H1 (cell line): Measurements from ENCODE around the gene LSM2. TPM values are rescaled to one million over a fixed set of nuclear protein-coding genes. Genes with fewer than 3 reads are reported as not detected.

Source experiments
- CTCF ChIA-PET: fragments of 300-600 bp; sonication (Branson Sonifier 250); formaldehyde crosslinking; loops from one replicate; lab custom pipeline; 2021; ENCODE audit not compliant: partially characterized antibody; lab: Charles Lee
- POLR2A ChIA-PET: fragments of 300-600 bp; sonication (Branson Sonifier 250); formaldehyde crosslinking; loops from one replicate; lab custom pipeline; 2021; ENCODE audit warnings: inconsistent platforms; ENCODE audit not compliant: partially characterized antibody; lab: Charles Lee
- DNase-seq, 2 experiments: peaks; one replicate each; pipeline versions ENCODE4 v3.0.0 to v3.0.0-alpha.2; 2010 to 2022; ENCODE audit warnings: low spot score in 2 of 2, low read depth in 1 of 2, mixed read lengths in 1 of 2
- FAIRE-seq: peaks from 2 replicates; lab custom pipeline; 2011; peaks lifted over from hg19 to GRCh38; lab: Jason Lieb, UNC
- H2AFZ ChIP-seq: 2 replicates; pipeline ENCODE4 v1.8.1; 2012; ENCODE audit warnings: low read length, inconsistent platforms
- H2AK5ac ChIP-seq: 2 replicates; pipeline ENCODE4 v1.6.1; 2013; ENCODE audit warnings: low read depth, low read length
- H2BK120ac ChIP-seq: replicated peaks from 2 replicates; pipeline ENCODE3; 2013; ENCODE audit warnings: low read depth, low read length, inconsistent platforms
- H2BK12ac ChIP-seq: 2 replicates; pipeline ENCODE4 v1.6.1; 2013; ENCODE audit warnings: low read depth, low read length
- H2BK15ac ChIP-seq: 2 replicates; pipeline ENCODE4 v1.6.1; 2013; ENCODE audit warnings: low read length
- H2BK20ac ChIP-seq: 2 replicates; pipeline ENCODE4 v1.6.1; 2013; ENCODE audit warnings: low read length
- H2BK5ac ChIP-seq: 2 replicates; pipeline ENCODE4 v1.6.1; 2013; ENCODE audit warnings: low read depth, low read length
- H3K14ac ChIP-seq: 2 replicates; pipeline ENCODE4 v1.6.1; 2013; ENCODE audit warnings: inconsistent platforms; ENCODE audit not compliant: insufficient read length
- H3K18ac ChIP-seq: 2 replicates; pipeline ENCODE4 v1.6.1; 2013; ENCODE audit warnings: low read length; ENCODE audit errors: extremely low read depth
- H3K23ac ChIP-seq: 2 replicates; pipeline ENCODE4 v1.6.1; 2013; ENCODE audit warnings: inconsistent platforms; ENCODE audit not compliant: insufficient read length
- H3K23me2 ChIP-seq: 2 replicates; pipeline ENCODE4 v1.6.1; 2013; ENCODE audit warnings: low read depth, low read length
- H3K27ac ChIP-seq: 2 replicates; pipeline ENCODE4 v1.6.1; 2011; ENCODE audit warnings: low read depth, low read length, inconsistent platforms
- H3K27me3 ChIP-seq, 4 experiments: replicated peaks in 1 of 4; 1 replicate in 1 of 4; 2 replicates in 3 of 4; pipeline versions ENCODE4 v1.6.1 to v1.8.1; 2011 to 2013; ENCODE audit warnings: low read length in 3 of 4, mild to moderate bottlenecking in 3 of 4, inconsistent platforms in 2 of 4, mixed read lengths in 2 of 4, moderate library complexity in 1 of 4; ENCODE audit not compliant: control insufficient read depth in 3 of 4, insufficient read depth in 3 of 4; ENCODE audit errors: extremely low read depth in 1 of 4
- H3K36me3 ChIP-seq, 4 experiments: 2 replicates each; pipeline versions ENCODE4 v1.6.1 to v1.8.1; 2011 to 2013; ENCODE audit warnings: mild to moderate bottlenecking in 4 of 4, low read length in 3 of 4, moderate library complexity in 2 of 4, control low read depth in 1 of 4, inconsistent platforms in 1 of 4; ENCODE audit not compliant: insufficient read depth in 4 of 4, control insufficient read depth in 2 of 4
- H3K4ac ChIP-seq: replicated peaks from 2 replicates; pipeline ENCODE3; 2013; ENCODE audit warnings: low read length, low read depth, mixed read lengths, inconsistent platforms; ENCODE audit not compliant: insufficient read length
- H3K4me1 ChIP-seq, 4 experiments: replicated peaks in 1 of 4; 1 replicate in 1 of 4; 2 replicates in 3 of 4; pipeline versions ENCODE4 v1.6.1 to v1.8.1; 2011 to 2013; ENCODE audit warnings: low read length in 3 of 4, inconsistent platforms in 2 of 4, mixed read lengths in 1 of 4; ENCODE audit not compliant: insufficient read depth in 4 of 4, control insufficient read depth in 3 of 4
- H3K4me2 ChIP-seq, 2 experiments: 2 replicates each; pipeline versions ENCODE4 v1.6.1 to v1.8.1; 2011 to 2013; ENCODE audit warnings: low read depth in 2 of 2, low read length in 2 of 2, control low read depth in 1 of 2, inconsistent platforms in 1 of 2, mild to moderate bottlenecking in 1 of 2; ENCODE audit not compliant: insufficient read depth in 1 of 2
- H3K4me3 ChIP-seq, 4 experiments: fragments of 200-600, 300-600 bp in 1 of 4; sonication (generic), shearing (Covaris generic), sonication (Bioruptor Twin) in 1 of 4; 2 replicates each; pipeline versions ENCODE4 v1.5.1 to v1.8.1; 2011 to 2016; ENCODE audit warnings: low read length in 4 of 4, low read depth in 3 of 4, control low read depth in 2 of 4, inconsistent platforms in 2 of 4, mild to moderate bottlenecking in 2 of 4, mixed read lengths in 1 of 4, moderate library complexity in 1 of 4; ENCODE audit not compliant: insufficient read depth in 2 of 4; ENCODE audit errors: extremely low read depth in 1 of 4
- H3K56ac ChIP-seq: replicated peaks from 2 replicates; pipeline ENCODE3; 2013; ENCODE audit warnings: low read depth, mild to moderate bottlenecking, mixed read lengths, low read length, inconsistent platforms; ENCODE audit not compliant: insufficient read length
- H3K79me1 ChIP-seq: 2 replicates; pipeline ENCODE4 v1.6.1; 2013; ENCODE audit warnings: low read depth, low read length, control low read depth
- H3K79me2 ChIP-seq, 2 experiments: 2 replicates each; pipeline versions ENCODE4 v1.6.1 to v1.8.1; 2012 to 2013; ENCODE audit warnings: low read length in 2 of 2, mild to moderate bottlenecking in 2 of 2, inconsistent platforms in 1 of 2; ENCODE audit not compliant: insufficient read depth in 2 of 2, control insufficient read depth in 1 of 2
- H3K9ac ChIP-seq, 4 experiments: replicated peaks in 1 of 4; 1 replicate in 1 of 4; 2 replicates in 3 of 4; pipeline versions ENCODE4 v1.6.1 to v1.8.1; 2011 to 2013; ENCODE audit warnings: low read depth in 3 of 4, low read length in 3 of 4, control low read depth in 2 of 4, mild to moderate bottlenecking in 2 of 4, moderate library complexity in 2 of 4, inconsistent platforms in 1 of 4; ENCODE audit errors: extremely low read depth in 1 of 4
- H3K9me3 ChIP-seq, 2 experiments: 2 replicates each; pipeline versions ENCODE4 v1.6.1 to v1.8.1; 2012 to 2013; ENCODE audit warnings: mild to moderate bottlenecking in 2 of 2, moderate library complexity in 2 of 2, control low read depth in 1 of 2, inconsistent platforms in 1 of 2, low read depth in 1 of 2, low read length in 1 of 2, mixed read lengths in 1 of 2; ENCODE audit not compliant: insufficient read depth in 2 of 2
- H4K20me1 ChIP-seq, 2 experiments: replicated peaks in 1 of 2; 2 replicates each; pipeline versions ENCODE3 to v1.8.1; 2011 to 2013; ENCODE audit warnings: inconsistent platforms in 2 of 2, low read length in 2 of 2, mild to moderate bottlenecking in 1 of 2; ENCODE audit not compliant: insufficient read depth in 2 of 2, control insufficient read depth in 1 of 2
- H4K5ac ChIP-seq: 2 replicates; pipeline ENCODE4 v1.6.1; 2013; ENCODE audit warnings: low read length, low read depth, mixed read lengths, inconsistent platforms; ENCODE audit not compliant: insufficient read length
- H4K8ac ChIP-seq: 2 replicates; pipeline ENCODE4 v1.8.0; 2013; ENCODE audit warnings: mild to moderate bottlenecking, moderate library complexity, low read length, inconsistent platforms; ENCODE audit not compliant: insufficient read depth; ENCODE audit errors: extremely low read depth
- H4K91ac ChIP-seq: replicated peaks from 2 replicates; pipeline ENCODE3; 2013; ENCODE audit warnings: low read length, mixed read lengths, inconsistent platforms; ENCODE audit not compliant: insufficient read length
- ATF3 ChIP-seq: IDR thresholded peaks from 2 replicates; pipeline ENCODE4 v1.6.1; 2011; ENCODE audit warnings: low read depth, mild to moderate bottlenecking, low read length; ENCODE audit not compliant: insufficient read depth
- BACH1 ChIP-seq: IDR thresholded peaks from 2 replicates; pipeline ENCODE4 v1.6.1; 2012; ENCODE audit warnings: low read length, improper control_type of control experiment
- BRCA1 ChIP-seq: IDR thresholded peaks from 2 replicates; pipeline ENCODE4 v1.6.1; 2012; ENCODE audit warnings: low read depth, low read length, improper control_type of control experiment
- CREB1 ChIP-seq: IDR thresholded peaks from 2 replicates; pipeline ENCODE4 v1.6.1; 2012; ENCODE audit warnings: inconsistent platforms
- CTBP2 ChIP-seq: IDR thresholded peaks from 2 replicates; pipeline ENCODE4 v1.7.0; 2011; ENCODE audit warnings: borderline replicate concordance, mild to moderate bottlenecking, moderate library complexity, mixed read lengths, low read length; ENCODE audit not compliant: insufficient read depth, insufficient read length
- E2F6 ChIP-seq: IDR thresholded peaks from 2 replicates; pipeline ENCODE4 v1.6.1; 2012; ENCODE audit warnings: inconsistent platforms
- JUND ChIP-seq: IDR thresholded peaks from 2 replicates; pipeline ENCODE4 v1.6.1; 2011; ENCODE audit warnings: mild to moderate bottlenecking, improper control_type of control experiment, low read length
- PHF8 ChIP-seq: fragments of 200-600 bp; sonication (generic); conservative IDR thresholded peaks from 2 replicates; pipeline ENCODE4 v1.7.1; 2012; ENCODE audit warnings: low read depth, mild to moderate bottlenecking, inconsistent platforms, low read length, moderate library complexity
- SIRT6 ChIP-seq: IDR thresholded peaks from one replicate; pipeline ENCODE4 v1.7.1; 2012; ENCODE audit warnings: low read length, inconsistent platforms
- SIX5 ChIP-seq: IDR thresholded peaks from 2 replicates; pipeline ENCODE4 v1.6.1; 2011; ENCODE audit warnings: mild to moderate bottlenecking, low read depth, low read length
- SP4 ChIP-seq: IDR thresholded peaks from 2 replicates; pipeline ENCODE4 v1.6.1; 2012; ENCODE audit warnings: low read length, inconsistent platforms
- TEAD4 ChIP-seq: IDR thresholded peaks from 2 replicates; pipeline ENCODE4 v1.6.1; 2012; ENCODE audit warnings: low read depth, low read length, inconsistent platforms, mixed read lengths
- WGBS, 2 experiments: shearing (Covaris generic) in 1 of 2; methylation state at CpG; one replicate each; pipeline versions ENCODE4 v1.1.6 to v1.1.7; 2013 to 2015; ENCODE audit warnings: low lambda C conversion rate in 2 of 2, mixed read lengths in 2 of 2, inconsistent platforms in 1 of 2, low coverage in 1 of 2, missing lambda C conversion rate in 1 of 2; ENCODE audit not compliant: insufficient replicate concordance in 2 of 2, insufficient coverage in 1 of 2, insufficient read length in 1 of 2; ENCODE audit errors: extremely low coverage in 1 of 2, missing lambda C conversion rate in 1 of 2; 5-methylcytosine and 5-hydroxymethylcytosine counted together
- polyA plus RNA-seq, 7 experiments: library from polyadenylated mRNA; depleted of rRNA in 3 of 7; stranded (reverse) in 5 of 7; unstranded in 2 of 7; fragments of >200 nt in 5 of 7; fragments of 200-250 nt in 2 of 7; gene quantifications; 1 replicate in 5 of 7; 2 replicates in 1 of 7; 4 replicates in 1 of 7; pipeline versions ENCODE4 v1.2.1 to v1.2.3, GENCODE V29; 2011 to 2013; ENCODE audit warnings: missing spikeins in 2 of 7, mixed read lengths in 2 of 7
- total RNA-seq: library from RNA; stranded (reverse); fragmentation: NEBNext Ultra II Directional; extraction: Animal tissue kit (Norgen Biotek cat#: 25700); gene quantifications from 2 replicates; pipeline ENCODE4 v1.2.1, GENCODE V29; 2021

The LSM2 gene
- total and polyA plus RNA-seq, 2 of the 8 experiments (the other 6 are each of a cell fraction or from before 2014, with no cell fraction given), result 127 to 168 TPM

- Histone ChIP-seq H3K36me3 (no peaks in the 10 kb centered on the region), H2BK20ac (no peak overlapping the region), H2AFZ (no peak overlapping the region), H2BK12ac (no peak overlapping the region), H3K79me2 (no peaks in the 10 kb centered on the region), H3K23me2 (no peaks in the 10 kb centered on the region), H3K4me2 (no peak overlapping the region), H3K23ac (no peak overlapping the region), H3K4ac (no peak overlapping the region), H3K56ac (no peak overlapping the region), H4K20me1 (no peaks in the 10 kb centered on the region), H3K4me3 (no peak overlapping the region), H3K27ac (no peak overlapping the region), H4K91ac (no peak overlapping the region), H4K8ac (no peak overlapping the region), H3K18ac (no peak overlapping the region), H3K4me1 (peaks cover 0 to 4% (median 2%) of the 10 kb centered on the region in 4 experiments; a peak in 5 of 7 replicates), H2BK5ac (no peak overlapping the region), H3K79me1 (no peaks in the 10 kb centered on the region), H2BK120ac (no peak overlapping the region), H2BK15ac (no peak overlapping the region), H3K9ac (no peak overlapping the region), H2AK5ac (no peak overlapping the region), H3K9me3 (no peaks in the 10 kb centered on the region), H4K5ac (no peak overlapping the region), H3K14ac (no peak overlapping the region), H3K27me3 (no peaks in the 10 kb centered on the region)
- 95% methylated on average over 4 of the region's 4 CpGs; no CpG with 5 or more reads in 1 of the 2 experiments for WGBS, 2 experiments
- CTCF ChIA-PET, result interaction anchor here (0.8 to 14.4 kb wide), 20 partner anchors 8 to 275 kb away, joined by 3 to 228 read pairs (median 4); partner anchors contain the start of genes APOM, DDAH2, HSPA1B and MPIG6B
- DNase-seq (no peak), FAIRE-seq (no peak)
- TF ChIP-seq JUND, result no peak
- TF ChIP-seq ATF3, result no peak
- no peak for TF ChIP-seq TEAD4
- no peak for TF ChIP-seq SIRT6
- TF ChIP-seq CTBP2, result no peak
- TF ChIP-seq SIX5, result no peak
- TF ChIP-seq SP4, result no peak
- no peak for TF ChIP-seq BACH1
- no peak for TF ChIP-seq CREB1
- TF ChIP-seq E2F6, result no peak
- no peak for TF ChIP-seq PHF8
- TF ChIP-seq BRCA1, result no peak
- POLR2A ChIA-PET, result interaction anchor here (1.0 to 10.7 kb wide), 2 partner anchors 16 to 133 kb away, joined by 4 to 85 read pairs; no protein-coding TSS in a partner anchor
Measured at GRCh38 chr6:31771992-31772358, 34.8 kb downstream of the LSM2 start.
